Loucy (cell line): ENCODE results near the gene RIPOR2.

ENCODE experiments used
- H2AFZ ChIP-seq: fragments of 200-600 bp; sonication (generic); 2 replicates; pipeline ENCODE4 v1.6.0; 2016; ENCODE audit warnings: antibody characterized with exemption, mild to moderate bottlenecking, low read length, moderate library complexity
- H3F3A ChIP-seq: fragments of 200-600 bp; 2 replicates; pipeline ENCODE4 v1.6.0; 2016; ENCODE audit warnings: antibody characterized with exemption, low read depth, mild to moderate bottlenecking
- H3K27me3 ChIP-seq: fragments of 200-600 bp; sonication (generic); 2 replicates; pipeline ENCODE4 v1.6.1; 2014; ENCODE audit warnings: low read length, mild to moderate bottlenecking; ENCODE audit not compliant: insufficient read depth, poor library complexity, severe bottlenecking
- H3K36me3 ChIP-seq: fragments of 200-600 bp; sonication (generic); 2 replicates; pipeline ENCODE4 v1.6.1; 2016; ENCODE audit warnings: low read length; ENCODE audit not compliant: insufficient read depth
- H3K4me1 ChIP-seq: fragments of 200-600 bp; sonication (generic); 2 replicates; pipeline ENCODE4 v1.5.1; 2014; ENCODE audit warnings: low read length, mild to moderate bottlenecking; ENCODE audit not compliant: insufficient read depth, poor library complexity, severe bottlenecking
- H3K4me2 ChIP-seq: fragments of 200-600 bp; sonication (generic); 2 replicates; pipeline ENCODE4 v1.6.0; 2014; ENCODE audit warnings: antibody characterized with exemption, low read length, low read depth, mild to moderate bottlenecking; ENCODE audit not compliant: poor library complexity, severe bottlenecking
- H3K4me3 ChIP-seq: fragments of 200-600 bp; sonication (generic); 2 replicates; pipeline ENCODE4 v1.5.1; 2014; ENCODE audit warnings: low read length, mild to moderate bottlenecking, mixed read lengths; ENCODE audit not compliant: poor library complexity, severe bottlenecking
- H3K79me2 ChIP-seq: fragments of 200-600 bp; sonication (generic); 2 replicates; pipeline ENCODE4 v1.6.1; 2014; ENCODE audit warnings: low read length; ENCODE audit not compliant: insufficient read depth
- H3K9ac ChIP-seq: fragments of 200-600 bp; sonication (generic); 2 replicates; pipeline ENCODE4 v1.6.0; 2014; ENCODE audit warnings: mild to moderate bottlenecking, low read depth, low read length, moderate library complexity; ENCODE audit not compliant: poor library complexity, severe bottlenecking
- H3K9me2 ChIP-seq: fragments of 200-600 bp; sonication (generic); replicated peaks from 2 replicates; pipeline ENCODE4 v1.6.1; 2016; ENCODE audit warnings: low read depth, low read length, mixed read lengths
- H3K9me3 ChIP-seq: fragments of 200-600 bp; sonication (generic); 2 replicates; pipeline ENCODE4 v1.6.1; 2014; ENCODE audit warnings: mild to moderate bottlenecking, antibody characterized with exemption, low read length, low read depth; ENCODE audit not compliant: insufficient read depth
- H4K20me1 ChIP-seq: fragments of 200-600 bp; sonication (generic); 2 replicates; pipeline ENCODE4 v1.6.0; 2014; ENCODE audit warnings: antibody characterized with exemption, low read length, mild to moderate bottlenecking; ENCODE audit not compliant: insufficient read depth, poor library complexity, severe bottlenecking
- CTCF ChIP-seq: fragments of 200-600 bp; sonication (generic); conservative IDR thresholded peaks from 2 replicates; pipeline ENCODE4 v1.5.1; 2014; ENCODE audit warnings: mild to moderate bottlenecking, antibody characterized with exemption, low read length
- EZH2phosphoT487 ChIP-seq: fragments of 200-600 bp; IDR thresholded peaks from 2 replicates; pipeline ENCODE4 v1.6.1; 2018; ENCODE audit warnings: antibody characterized with exemption, mild to moderate bottlenecking, moderate library complexity, borderline replicate concordance

Gene RIPOR2, protein sequence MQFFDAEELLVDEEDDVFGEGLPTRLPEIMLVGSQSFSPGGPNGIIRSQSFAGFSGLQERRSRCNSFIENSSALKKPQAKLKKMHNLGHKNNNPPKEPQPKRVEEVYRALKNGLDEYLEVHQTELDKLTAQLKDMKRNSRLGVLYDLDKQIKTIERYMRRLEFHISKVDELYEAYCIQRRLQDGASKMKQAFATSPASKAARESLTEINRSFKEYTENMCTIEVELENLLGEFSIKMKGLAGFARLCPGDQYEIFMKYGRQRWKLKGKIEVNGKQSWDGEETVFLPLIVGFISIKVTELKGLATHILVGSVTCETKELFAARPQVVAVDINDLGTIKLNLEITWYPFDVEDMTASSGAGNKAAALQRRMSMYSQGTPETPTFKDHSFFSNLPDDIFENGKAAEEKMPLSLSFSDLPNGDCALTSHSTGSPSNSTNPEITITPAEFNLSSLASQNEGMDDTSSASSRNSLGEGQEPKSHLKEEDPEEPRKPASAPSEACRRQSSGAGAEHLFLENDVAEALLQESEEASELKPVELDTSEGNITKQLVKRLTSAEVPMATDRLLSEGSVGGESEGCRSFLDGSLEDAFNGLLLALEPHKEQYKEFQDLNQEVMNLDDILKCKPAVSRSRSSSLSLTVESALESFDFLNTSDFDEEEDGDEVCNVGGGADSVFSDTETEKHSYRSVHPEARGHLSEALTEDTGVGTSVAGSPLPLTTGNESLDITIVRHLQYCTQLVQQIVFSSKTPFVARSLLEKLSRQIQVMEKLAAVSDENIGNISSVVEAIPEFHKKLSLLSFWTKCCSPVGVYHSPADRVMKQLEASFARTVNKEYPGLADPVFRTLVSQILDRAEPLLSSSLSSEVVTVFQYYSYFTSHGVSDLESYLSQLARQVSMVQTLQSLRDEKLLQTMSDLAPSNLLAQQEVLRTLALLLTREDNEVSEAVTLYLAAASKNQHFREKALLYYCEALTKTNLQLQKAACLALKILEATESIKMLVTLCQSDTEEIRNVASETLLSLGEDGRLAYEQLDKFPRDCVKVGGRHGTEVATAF

GRCh38 chr6:24935366-24936152 is at the start of gene RIPOR2:
Gene RIPOR2, minus strand, starts transcription at chr6:24935960. Its CDS starts 62 bp downstream, at chr6:24935898.
- H3K4me3 ChIP-seq = no peak within 1 kb of the TSS

GRCh38 chr6:24985323-24985722 is 49.6 kb upstream of the RIPOR2 start:
- H3K4me1 ChIP-seq = peaks cover 4% of the 10 kb centered on the region
- no peaks in the 10 kb centered on the region for H3K27me3 ChIP-seq
- no peak overlapping the region for H3K9ac ChIP-seq
- TF ChIP-seq CTCF = no peak
- TF ChIP-seq EZH2phosphoT487 = no peak
- H3K9me2 ChIP-seq = no peaks in the 10 kb centered on the region
- H3K9me3 ChIP-seq = no peaks in the 10 kb centered on the region
- peaks cover 41% of the 10 kb centered on the region for H3K36me3 ChIP-seq
- H3F3A ChIP-seq = no peaks in the 10 kb centered on the region
- no peak overlapping the region for H2AFZ ChIP-seq
- H3K4me2 ChIP-seq = no peak overlapping the region
- peaks cover 83% of the 10 kb centered on the region for H3K79me2 ChIP-seq
- H3K4me3 ChIP-seq = no peak overlapping the region
- H4K20me1 ChIP-seq = peaks cover 35% of the 10 kb centered on the region

More at GRCh38 chr6:24935366-24936152, at the start of gene RIPOR2:
- TF ChIP-seq CTCF (peak; percentile 22; the same call in 1 of the 2 replicates), EZH2phosphoT487 (no peak)
- H3K4me2 ChIP-seq = no peak within 1 kb of the TSS
- no peak within 1 kb of the TSS for H3K9ac ChIP-seq
- peaks cover 18% of the 10 kb centered on the region for H4K20me1 ChIP-seq
- H3K4me1 ChIP-seq = peaks cover 38% of the 10 kb centered on the region
- peaks cover 2% of the 10 kb centered on the region; the same call in 1 of the 2 replicates for H3K36me3 ChIP-seq
- H3K79me2 ChIP-seq = peaks cover 37% of the 10 kb centered on the region; the same call in 1 of the 2 replicates
- no peak within 1 kb of the TSS for H2AFZ ChIP-seq
- H3F3A ChIP-seq = no peaks in the 10 kb centered on the region
- no peaks in the 10 kb centered on the region for H3K27me3 ChIP-seq
- H3K9me2 ChIP-seq = no peaks in the 10 kb centered on the region
- no peaks in the 10 kb centered on the region for H3K9me3 ChIP-seq

DNA sequence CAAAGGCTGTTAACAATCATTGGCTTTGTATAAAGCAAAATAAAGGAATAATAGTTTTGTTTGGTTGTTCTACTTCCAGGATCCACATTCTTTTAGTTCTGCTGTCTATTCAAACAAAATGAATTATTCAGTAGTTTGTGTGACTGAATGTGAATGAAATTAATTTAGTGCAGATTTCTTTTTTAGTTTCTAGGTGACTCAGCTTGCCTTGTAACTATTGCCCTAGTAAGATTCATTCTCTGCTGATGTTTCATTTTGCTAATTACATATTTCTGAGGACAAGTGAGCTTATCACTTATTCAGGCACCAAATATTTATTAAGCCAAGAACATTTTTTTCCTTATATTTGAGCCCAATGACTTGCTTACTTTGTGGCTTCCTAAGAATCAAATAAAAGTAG is 46.5 kb upstream of the RIPOR2 start:
- Histone ChIP-seq H3K36me3 (peaks cover 54% of the 10 kb centered on the region; the same call in 1 of the 2 replicates), H3K9ac (no peak overlapping the region), H2AFZ (no peak overlapping the region), H4K20me1 (peaks cover 38% of the 10 kb centered on the region), H3K79me2 (peaks cover 85% of the 10 kb centered on the region), H3K4me3 (no peak overlapping the region), H3K9me3 (no peaks in the 10 kb centered on the region), H3K9me2 (no peaks in the 10 kb centered on the region), H3K4me1 (peaks cover 4% of the 10 kb centered on the region), H3K4me2 (no peak overlapping the region), H3F3A (no peaks in the 10 kb centered on the region), H3K27me3 (no peaks in the 10 kb centered on the region)
- no peak for TF ChIP-seq CTCF
- TF ChIP-seq EZH2phosphoT487 = no peak
